H1 (cell line): ENCODE measurements around the gene GPSM1. TPM values are rescaled to one million over a fixed set of nuclear protein-coding genes. Genes with fewer than 3 reads are reported as not detected.

Source experiments
- CTCF ChIA-PET: fragments of 300-600 bp; sonication (Branson Sonifier 250); formaldehyde crosslinking; loops from one replicate; lab custom pipeline; 2021; ENCODE audit not compliant: partially characterized antibody; lab: Charles Lee
- POLR2A ChIA-PET: fragments of 300-600 bp; sonication (Branson Sonifier 250); formaldehyde crosslinking; loops from one replicate; lab custom pipeline; 2021; ENCODE audit warnings: inconsistent platforms; ENCODE audit not compliant: partially characterized antibody; lab: Charles Lee
- DNase-seq, 2 experiments: peaks; one replicate each; pipeline versions ENCODE4 v3.0.0 to v3.0.0-alpha.2; 2010 to 2022; ENCODE audit warnings: low spot score in 2 of 2, low read depth in 1 of 2, mixed read lengths in 1 of 2
- FAIRE-seq: peaks from 2 replicates; lab custom pipeline; 2011; peaks lifted over from hg19 to GRCh38; lab: Jason Lieb, UNC
- H2AFZ ChIP-seq: 2 replicates; pipeline ENCODE4 v1.8.1; 2012; ENCODE audit warnings: low read length, inconsistent platforms
- H2AK5ac ChIP-seq: 2 replicates; pipeline ENCODE4 v1.6.1; 2013; ENCODE audit warnings: low read depth, low read length
- H2BK120ac ChIP-seq: replicated peaks from 2 replicates; pipeline ENCODE3; 2013; ENCODE audit warnings: low read depth, low read length, inconsistent platforms
- H2BK12ac ChIP-seq: 2 replicates; pipeline ENCODE4 v1.6.1; 2013; ENCODE audit warnings: low read depth, low read length
- H2BK15ac ChIP-seq: 2 replicates; pipeline ENCODE4 v1.6.1; 2013; ENCODE audit warnings: low read length
- H2BK20ac ChIP-seq: 2 replicates; pipeline ENCODE4 v1.6.1; 2013; ENCODE audit warnings: low read length
- H2BK5ac ChIP-seq: 2 replicates; pipeline ENCODE4 v1.6.1; 2013; ENCODE audit warnings: low read depth, low read length
- H3K14ac ChIP-seq: 2 replicates; pipeline ENCODE4 v1.6.1; 2013; ENCODE audit warnings: inconsistent platforms; ENCODE audit not compliant: insufficient read length
- H3K18ac ChIP-seq: 2 replicates; pipeline ENCODE4 v1.6.1; 2013; ENCODE audit warnings: low read length; ENCODE audit errors: extremely low read depth
- H3K23ac ChIP-seq: 2 replicates; pipeline ENCODE4 v1.6.1; 2013; ENCODE audit warnings: inconsistent platforms; ENCODE audit not compliant: insufficient read length
- H3K23me2 ChIP-seq: 2 replicates; pipeline ENCODE4 v1.6.1; 2013; ENCODE audit warnings: low read depth, low read length
- H3K27ac ChIP-seq: 2 replicates; pipeline ENCODE4 v1.6.1; 2011; ENCODE audit warnings: low read depth, low read length, inconsistent platforms
- H3K27me3 ChIP-seq, 4 experiments: replicated peaks in 1 of 4; 1 replicate in 1 of 4; 2 replicates in 3 of 4; pipeline versions ENCODE4 v1.6.1 to v1.8.1; 2011 to 2013; ENCODE audit warnings: low read length in 3 of 4, mild to moderate bottlenecking in 3 of 4, inconsistent platforms in 2 of 4, mixed read lengths in 2 of 4, moderate library complexity in 1 of 4; ENCODE audit not compliant: control insufficient read depth in 3 of 4, insufficient read depth in 3 of 4; ENCODE audit errors: extremely low read depth in 1 of 4
- H3K36me3 ChIP-seq, 4 experiments: 2 replicates each; pipeline versions ENCODE4 v1.6.1 to v1.8.1; 2011 to 2013; ENCODE audit warnings: mild to moderate bottlenecking in 4 of 4, low read length in 3 of 4, moderate library complexity in 2 of 4, control low read depth in 1 of 4, inconsistent platforms in 1 of 4; ENCODE audit not compliant: insufficient read depth in 4 of 4, control insufficient read depth in 2 of 4
- H3K4ac ChIP-seq: replicated peaks from 2 replicates; pipeline ENCODE3; 2013; ENCODE audit warnings: low read length, low read depth, mixed read lengths, inconsistent platforms; ENCODE audit not compliant: insufficient read length
- H3K4me1 ChIP-seq, 4 experiments: replicated peaks in 1 of 4; 1 replicate in 1 of 4; 2 replicates in 3 of 4; pipeline versions ENCODE4 v1.6.1 to v1.8.1; 2011 to 2013; ENCODE audit warnings: low read length in 3 of 4, inconsistent platforms in 2 of 4, mixed read lengths in 1 of 4; ENCODE audit not compliant: insufficient read depth in 4 of 4, control insufficient read depth in 3 of 4
- H3K4me2 ChIP-seq, 2 experiments: 2 replicates each; pipeline versions ENCODE4 v1.6.1 to v1.8.1; 2011 to 2013; ENCODE audit warnings: low read depth in 2 of 2, low read length in 2 of 2, control low read depth in 1 of 2, inconsistent platforms in 1 of 2, mild to moderate bottlenecking in 1 of 2; ENCODE audit not compliant: insufficient read depth in 1 of 2
- H3K4me3 ChIP-seq, 4 experiments: fragments of 200-600, 300-600 bp in 1 of 4; sonication (generic), shearing (Covaris generic), sonication (Bioruptor Twin) in 1 of 4; 2 replicates each; pipeline versions ENCODE4 v1.5.1 to v1.8.1; 2011 to 2016; ENCODE audit warnings: low read length in 4 of 4, low read depth in 3 of 4, control low read depth in 2 of 4, inconsistent platforms in 2 of 4, mild to moderate bottlenecking in 2 of 4, mixed read lengths in 1 of 4, moderate library complexity in 1 of 4; ENCODE audit not compliant: insufficient read depth in 2 of 4; ENCODE audit errors: extremely low read depth in 1 of 4
- H3K56ac ChIP-seq: replicated peaks from 2 replicates; pipeline ENCODE3; 2013; ENCODE audit warnings: low read depth, mild to moderate bottlenecking, mixed read lengths, low read length, inconsistent platforms; ENCODE audit not compliant: insufficient read length
- H3K79me1 ChIP-seq: 2 replicates; pipeline ENCODE4 v1.6.1; 2013; ENCODE audit warnings: low read depth, low read length, control low read depth
- H3K79me2 ChIP-seq, 2 experiments: 2 replicates each; pipeline versions ENCODE4 v1.6.1 to v1.8.1; 2012 to 2013; ENCODE audit warnings: low read length in 2 of 2, mild to moderate bottlenecking in 2 of 2, inconsistent platforms in 1 of 2; ENCODE audit not compliant: insufficient read depth in 2 of 2, control insufficient read depth in 1 of 2
- H3K9ac ChIP-seq, 4 experiments: replicated peaks in 1 of 4; 1 replicate in 1 of 4; 2 replicates in 3 of 4; pipeline versions ENCODE4 v1.6.1 to v1.8.1; 2011 to 2013; ENCODE audit warnings: low read depth in 3 of 4, low read length in 3 of 4, control low read depth in 2 of 4, mild to moderate bottlenecking in 2 of 4, moderate library complexity in 2 of 4, inconsistent platforms in 1 of 4; ENCODE audit errors: extremely low read depth in 1 of 4
- H3K9me3 ChIP-seq, 2 experiments: 2 replicates each; pipeline versions ENCODE4 v1.6.1 to v1.8.1; 2012 to 2013; ENCODE audit warnings: mild to moderate bottlenecking in 2 of 2, moderate library complexity in 2 of 2, control low read depth in 1 of 2, inconsistent platforms in 1 of 2, low read depth in 1 of 2, low read length in 1 of 2, mixed read lengths in 1 of 2; ENCODE audit not compliant: insufficient read depth in 2 of 2
- H4K20me1 ChIP-seq, 2 experiments: replicated peaks in 1 of 2; 2 replicates each; pipeline versions ENCODE3 to v1.8.1; 2011 to 2013; ENCODE audit warnings: inconsistent platforms in 2 of 2, low read length in 2 of 2, mild to moderate bottlenecking in 1 of 2; ENCODE audit not compliant: insufficient read depth in 2 of 2, control insufficient read depth in 1 of 2
- H4K5ac ChIP-seq: 2 replicates; pipeline ENCODE4 v1.6.1; 2013; ENCODE audit warnings: low read length, low read depth, mixed read lengths, inconsistent platforms; ENCODE audit not compliant: insufficient read length
- H4K8ac ChIP-seq: 2 replicates; pipeline ENCODE4 v1.8.0; 2013; ENCODE audit warnings: mild to moderate bottlenecking, moderate library complexity, low read length, inconsistent platforms; ENCODE audit not compliant: insufficient read depth; ENCODE audit errors: extremely low read depth
- H4K91ac ChIP-seq: replicated peaks from 2 replicates; pipeline ENCODE3; 2013; ENCODE audit warnings: low read length, mixed read lengths, inconsistent platforms; ENCODE audit not compliant: insufficient read length
- ASH2L ChIP-seq: fragments of 200-600, 300-600 bp; sonication (generic); IDR thresholded peaks from one replicate; pipeline ENCODE4 v1.7.1; 2017; ENCODE audit warnings: low read length
- BCL11A ChIP-seq, 2 experiments: IDR thresholded peaks; one replicate each; pipeline ENCODE4 v1.6.1; 2011; ENCODE audit warnings: low read depth in 2 of 2, low read length in 2 of 2, mild to moderate bottlenecking in 2 of 2
- CBX5 ChIP-seq: fragments of 300-800, 300-1000 bp; sonication (generic); IDR thresholded peaks from 2 replicates; pipeline ENCODE4 v1.7.1; 2016; ENCODE audit warnings: antibody characterized with exemption, low read length, low read depth
- PHF8 ChIP-seq: fragments of 200-600 bp; sonication (generic); conservative IDR thresholded peaks from 2 replicates; pipeline ENCODE4 v1.7.1; 2012; ENCODE audit warnings: low read depth, mild to moderate bottlenecking, inconsistent platforms, low read length, moderate library complexity
- YY1 ChIP-seq: IDR thresholded peaks from 2 replicates; pipeline ENCODE4 v1.6.1; 2011; ENCODE audit warnings: low read depth, mild to moderate bottlenecking, low read length
- WGBS, 2 experiments: shearing (Covaris generic) in 1 of 2; methylation state at CpG; one replicate each; pipeline versions ENCODE4 v1.1.6 to v1.1.7; 2013 to 2015; ENCODE audit warnings: low lambda C conversion rate in 2 of 2, mixed read lengths in 2 of 2, inconsistent platforms in 1 of 2, low coverage in 1 of 2, missing lambda C conversion rate in 1 of 2; ENCODE audit not compliant: insufficient replicate concordance in 2 of 2, insufficient coverage in 1 of 2, insufficient read length in 1 of 2; ENCODE audit errors: extremely low coverage in 1 of 2, missing lambda C conversion rate in 1 of 2; 5-methylcytosine and 5-hydroxymethylcytosine counted together
- polyA plus RNA-seq, 7 experiments: library from polyadenylated mRNA; depleted of rRNA in 3 of 7; stranded (reverse) in 5 of 7; unstranded in 2 of 7; fragments of >200 nt in 5 of 7; fragments of 200-250 nt in 2 of 7; gene quantifications; 1 replicate in 5 of 7; 2 replicates in 1 of 7; 4 replicates in 1 of 7; pipeline versions ENCODE4 v1.2.1 to v1.2.3, GENCODE V29; 2011 to 2013; ENCODE audit warnings: missing spikeins in 2 of 7, mixed read lengths in 2 of 7
- total RNA-seq: library from RNA; stranded (reverse); fragmentation: NEBNext Ultra II Directional; extraction: Animal tissue kit (Norgen Biotek cat#: 25700); gene quantifications from 2 replicates; pipeline ENCODE4 v1.2.1, GENCODE V29; 2021
- TF ChIP-seq, protein P1 (sequence below): IDR thresholded peaks from 2 replicates; pipeline ENCODE4 v1.6.1; 2012; ENCODE audit warnings: low read length, inconsistent platforms

GPSM1 gene
- total and polyA plus RNA-seq, 2 of the 8 experiments (the other 6 are each of a cell fraction or from before 2014, with no cell fraction given): 12.8 to 18.0 TPM

DNA sequence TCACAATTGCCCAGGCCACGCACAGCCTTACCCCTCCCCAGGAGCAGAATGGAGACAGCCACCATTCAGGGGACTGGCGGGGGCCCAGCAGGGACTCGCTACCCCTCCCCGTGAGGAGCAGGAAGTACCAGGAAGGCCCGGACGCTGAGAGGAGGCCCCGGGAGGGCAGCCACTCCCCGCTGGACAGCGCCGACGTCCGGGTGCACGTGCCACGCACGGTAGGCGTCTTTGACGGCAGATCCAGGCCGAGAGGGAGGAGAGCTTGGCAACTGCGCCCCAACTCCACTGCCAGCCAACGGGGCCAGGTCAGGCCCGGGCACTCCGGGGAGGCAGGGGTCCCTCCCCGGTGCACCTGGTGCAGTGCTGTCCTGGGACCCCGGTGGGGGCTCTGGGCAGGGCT lies 22.2 kb downstream of the GPSM1 start:
- H3K79me2 ChIP-seq: no peaks in the 10 kb centered on the region
- no peaks in the 10 kb centered on the region for H4K20me1 ChIP-seq
- H4K8ac ChIP-seq: peak overlapping the region; percentile 68
- TF ChIP-seq BCL11A (IDR thresholded peaks at IDR 0.05; ENCODE audit: low read depth in 2 of 2, low read length in 2 of 2) (no peak), ASH2L (no peak), YY1 (no peak), CBX5 (no peak), PHF8 (no peak)
- TF ChIP-seq, protein P1, sequence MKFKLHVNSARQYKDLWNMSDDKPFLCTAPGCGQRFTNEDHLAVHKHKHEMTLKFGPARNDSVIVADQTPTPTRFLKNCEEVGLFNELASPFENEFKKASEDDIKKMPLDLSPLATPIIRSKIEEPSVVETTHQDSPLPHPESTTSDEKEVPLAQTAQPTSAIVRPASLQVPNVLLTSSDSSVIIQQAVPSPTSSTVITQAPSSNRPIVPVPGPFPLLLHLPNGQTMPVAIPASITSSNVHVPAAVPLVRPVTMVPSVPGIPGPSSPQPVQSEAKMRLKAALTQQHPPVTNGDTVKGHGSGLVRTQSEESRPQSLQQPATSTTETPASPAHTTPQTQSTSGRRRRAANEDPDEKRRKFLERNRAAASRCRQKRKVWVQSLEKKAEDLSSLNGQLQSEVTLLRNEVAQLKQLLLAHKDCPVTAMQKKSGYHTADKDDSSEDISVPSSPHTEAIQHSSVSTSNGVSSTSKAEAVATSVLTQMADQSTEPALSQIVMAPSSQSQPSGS: no peak
- TF ChIP-seq, all 59 proteins: peak for 0
- Histone ChIP-seq H4K5ac (no peak overlapping the region), H3K27ac (no peak overlapping the region), H3K36me3 (no peaks in the 10 kb centered on the region), H2BK12ac (no peak overlapping the region), H3K23me2 (no peaks in the 10 kb centered on the region), H2AFZ (no peak overlapping the region), H3K4me3 (no peak overlapping the region), H3K23ac (no peak overlapping the region), H3K4ac (no peak overlapping the region), H3K27me3 (no peaks in the 10 kb centered on the region; a peak in 2 of 7 replicates), H2AK5ac (no peak overlapping the region), H2BK20ac (no peak overlapping the region), H3K9ac (no peak overlapping the region), H3K9me3 (no peaks in the 10 kb centered on the region), H2BK15ac (no peak overlapping the region), H3K18ac (no peak overlapping the region), H2BK5ac (no peak overlapping the region), H3K4me1 (peaks cover 0 to 9% (median 2%) of the 10 kb centered on the region in 4 experiments; a peak in 4 of 7 replicates), H3K79me1 (no peaks in the 10 kb centered on the region), H3K4me2 (no peak overlapping the region), H2BK120ac (no peak overlapping the region), H4K91ac (no peak overlapping the region), H3K56ac (no peak overlapping the region), H3K14ac (no peak overlapping the region)
- ChIA-PET POLR2A (interaction anchor here (0.8 kb wide), 1 partner anchor 22 kb away, joined by 4 read pairs; the partner anchor contains the start of gene GPSM1), CTCF (interaction anchor here (1.0 to 7.9 kb wide), 2 partner anchors 14 to 322 kb away, joined by 3 to 80 read pairs; partner anchors contain the start of gene DNLZ)
- DNase-seq (no peak), FAIRE-seq (no peak)
- 95% methylated on average over 24 of the region's 24 CpGs; no CpG with 5 or more reads in 1 of the 2 experiments for WGBS, 2 experiments
